OCI-LY3 (cell line): ENCODE results near the gene EIF3F.

ENCODE experiments used
- CTCF ChIP-seq: fragments of 200-600, 300-600 bp; sonication (generic); IDR thresholded peaks from 2 replicates; pipeline ENCODE4 v1.5.1; 2014; ENCODE audit warnings: antibody characterized with exemption, low read length, low read depth
- EZH2phosphoT487 ChIP-seq: fragments of 200-600 bp; shearing (Covaris generic); IDR thresholded peaks from 2 replicates; pipeline ENCODE4 v1.6.1; 2018; ENCODE audit warnings: antibody characterized with exemption, mixed run types, low read depth

DNA sequence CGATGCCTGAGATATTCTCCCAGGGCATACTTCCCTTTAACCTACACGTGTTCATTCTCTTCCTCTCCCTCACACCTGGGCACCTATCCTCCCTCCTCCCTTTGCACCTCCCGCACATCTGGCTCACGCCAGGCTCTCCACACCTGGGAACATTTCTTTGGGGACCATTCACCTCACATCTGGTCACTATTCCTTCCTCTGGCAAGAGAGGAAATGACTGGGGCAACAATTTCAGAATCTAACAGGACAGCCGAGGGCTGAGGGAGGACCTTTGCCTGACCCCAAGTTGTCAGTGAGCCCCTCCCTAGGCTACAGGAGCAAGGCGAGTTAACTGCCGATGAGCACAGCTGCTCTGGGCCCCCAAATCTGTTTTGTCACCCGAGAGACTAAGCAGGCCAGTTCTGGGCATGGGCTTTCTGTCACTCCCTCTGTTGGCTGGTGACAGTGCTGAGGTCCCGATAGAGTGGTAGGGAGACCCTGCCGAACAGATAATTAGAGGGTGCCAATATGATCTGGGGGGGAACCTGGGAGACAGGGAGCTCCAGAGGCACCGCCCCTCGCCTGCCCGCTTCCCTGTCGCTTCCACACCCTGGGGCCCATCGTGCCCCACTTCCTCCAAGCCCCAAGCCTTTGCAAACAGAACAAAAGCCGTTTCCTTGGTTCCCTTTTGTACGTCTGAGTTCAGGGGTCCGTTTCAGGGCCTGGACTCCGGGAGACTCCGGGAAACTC, 45.6 kb downstream of the EIF3F start:
- TF ChIP-seq CTCF (no peak), EZH2phosphoT487 (no peak)
